Measurements from ENCODE around the gene MRPS25.

Gene MRPS25

DNA sequence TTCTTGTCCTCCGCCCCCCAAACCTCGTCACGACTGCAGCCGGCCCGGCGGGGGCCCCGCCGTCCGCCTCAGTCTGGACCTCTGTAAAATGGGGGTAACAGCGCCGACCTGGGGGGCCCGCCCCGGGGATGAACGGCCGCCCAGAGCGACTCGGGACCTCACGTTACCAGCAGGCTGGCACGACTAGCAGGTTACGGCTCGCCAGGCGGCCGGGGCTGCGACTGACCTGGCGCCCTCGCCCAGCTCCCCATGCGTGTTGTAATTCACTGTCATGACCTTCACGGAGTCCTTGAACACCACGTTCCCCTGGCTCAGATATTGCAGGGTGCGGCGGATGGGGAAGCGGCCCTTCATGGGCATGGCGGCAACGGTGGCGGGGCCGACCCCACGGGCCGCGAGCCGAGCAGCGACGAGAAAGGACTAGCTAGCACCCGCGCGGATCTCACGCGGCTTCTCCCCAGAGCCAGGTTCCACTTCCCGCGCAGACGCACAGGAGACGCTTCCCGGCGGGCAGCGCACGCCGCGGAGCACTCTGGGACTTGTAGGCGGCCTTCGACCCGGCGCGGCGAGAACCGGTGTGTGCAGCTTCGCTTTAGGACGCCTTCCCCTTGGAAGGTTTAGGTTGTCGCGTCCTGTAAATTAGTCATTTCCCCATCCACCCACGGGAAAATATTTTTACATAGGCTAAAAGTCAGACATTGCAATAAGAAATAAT is at the start of gene MRPS25:
Gene MRPS25 (minus strand): TSS at position 481 of the 715 bp plus-strand sequence. CDS start 121 bp downstream, at position 360.
- TF ChIP-seq, protein P1, sequence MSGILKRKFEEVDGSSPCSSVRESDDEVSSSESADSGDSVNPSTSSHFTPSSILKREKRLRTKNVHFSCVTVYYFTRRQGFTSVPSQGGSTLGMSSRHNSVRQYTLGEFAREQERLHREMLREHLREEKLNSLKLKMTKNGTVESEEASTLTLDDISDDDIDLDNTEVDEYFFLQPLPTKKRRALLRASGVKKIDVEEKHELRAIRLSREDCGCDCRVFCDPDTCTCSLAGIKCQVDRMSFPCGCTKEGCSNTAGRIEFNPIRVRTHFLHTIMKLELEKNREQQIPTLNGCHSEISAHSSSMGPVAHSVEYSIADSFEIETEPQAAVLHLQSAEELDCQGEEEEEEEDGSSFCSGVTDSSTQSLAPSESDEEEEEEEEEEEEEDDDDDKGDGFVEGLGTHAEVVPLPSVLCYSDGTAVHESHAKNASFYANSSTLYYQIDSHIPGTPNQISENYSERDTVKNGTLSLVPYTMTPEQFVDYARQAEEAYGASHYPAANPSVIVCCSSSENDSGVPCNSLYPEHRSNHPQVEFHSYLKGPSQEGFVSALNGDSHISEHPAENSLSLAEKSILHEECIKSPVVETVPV (CRISPR knock-in tag; IDR thresholded peaks at IDR 0.05): no peak
- no peak for TF ChIP-seq RARB (CRISPR knock-in tag; IDR thresholded peaks at IDR 0.05)
- TF ChIP-seq POU6F1 (CRISPR knock-in tag; IDR thresholded peaks at IDR 0.05; ENCODE audit: borderline replicate concordance, low read depth): no peak
- TF ChIP-seq CSDC2 (CRISPR knock-in tag; IDR thresholded peaks at IDR 0.05): no peak
- TF ChIP-seq OSR1 (CRISPR knock-in tag; IDR thresholded peaks at IDR 0.05): no peak
- no peak for TF ChIP-seq ZC3H10 (CRISPR knock-in tag; IDR thresholded peaks at IDR 0.05)
- TF ChIP-seq ISL1 (CRISPR knock-in tag; IDR thresholded peaks at IDR 0.05): no peak
- TF ChIP-seq, protein P2, sequence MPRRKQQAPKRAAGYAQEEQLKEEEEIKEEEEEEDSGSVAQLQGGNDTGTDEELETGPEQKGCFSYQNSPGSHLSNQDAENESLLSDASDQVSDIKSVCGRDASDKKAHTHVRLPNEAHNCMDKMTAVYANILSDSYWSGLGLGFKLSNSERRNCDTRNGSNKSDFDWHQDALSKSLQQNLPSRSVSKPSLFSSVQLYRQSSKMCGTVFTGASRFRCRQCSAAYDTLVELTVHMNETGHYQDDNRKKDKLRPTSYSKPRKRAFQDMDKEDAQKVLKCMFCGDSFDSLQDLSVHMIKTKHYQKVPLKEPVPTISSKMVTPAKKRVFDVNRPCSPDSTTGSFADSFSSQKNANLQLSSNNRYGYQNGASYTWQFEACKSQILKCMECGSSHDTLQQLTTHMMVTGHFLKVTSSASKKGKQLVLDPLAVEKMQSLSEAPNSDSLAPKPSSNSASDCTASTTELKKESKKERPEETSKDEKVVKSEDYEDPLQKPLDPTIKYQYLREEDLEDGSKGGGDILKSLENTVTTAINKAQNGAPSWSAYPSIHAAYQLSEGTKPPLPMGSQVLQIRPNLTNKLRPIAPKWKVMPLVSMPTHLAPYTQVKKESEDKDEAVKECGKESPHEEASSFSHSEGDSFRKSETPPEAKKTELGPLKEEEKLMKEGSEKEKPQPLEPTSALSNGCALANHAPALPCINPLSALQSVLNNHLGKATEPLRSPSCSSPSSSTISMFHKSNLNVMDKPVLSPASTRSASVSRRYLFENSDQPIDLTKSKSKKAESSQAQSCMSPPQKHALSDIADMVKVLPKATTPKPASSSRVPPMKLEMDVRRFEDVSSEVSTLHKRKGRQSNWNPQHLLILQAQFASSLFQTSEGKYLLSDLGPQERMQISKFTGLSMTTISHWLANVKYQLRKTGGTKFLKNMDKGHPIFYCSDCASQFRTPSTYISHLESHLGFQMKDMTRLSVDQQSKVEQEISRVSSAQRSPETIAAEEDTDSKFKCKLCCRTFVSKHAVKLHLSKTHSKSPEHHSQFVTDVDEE (CRISPR knock-in tag; IDR thresholded peaks at IDR 0.05): no peak
- no peak for TF ChIP-seq ZNF565 (CRISPR knock-in tag; conservative IDR thresholded peaks at IDR 0.05; ENCODE audit: low read depth)
- no peak for TF ChIP-seq ZFP3 (CRISPR knock-in tag; IDR thresholded peaks at IDR 0.05)
- TF ChIP-seq ARNTL (CRISPR knock-in tag; IDR thresholded peaks at IDR 0.05; ENCODE audit: borderline replicate concordance, low read depth): no peak
- no peak for TF ChIP-seq TOX (CRISPR knock-in tag; IDR thresholded peaks at IDR 0.05; ENCODE audit: borderline replicate concordance)
- TF ChIP-seq ZNF8 (CRISPR knock-in tag; IDR thresholded peaks at IDR 0.05): no peak
- no peak for TF ChIP-seq TCF4 (CRISPR knock-in tag; IDR thresholded peaks at IDR 0.05; ENCODE audit: borderline replicate concordance)
- no peak for TF ChIP-seq PATZ1 (CRISPR knock-in tag; IDR thresholded peaks at IDR 0.05; ENCODE audit: borderline replicate concordance)
- no peak for TF ChIP-seq ESRRG (CRISPR knock-in tag; IDR thresholded peaks at IDR 0.05)
- TF ChIP-seq BACH2 (CRISPR knock-in tag; IDR thresholded peaks at IDR 0.05; ENCODE audit: borderline replicate concordance): no peak
- ATAC-seq: peak; percentile 99

DNA sequence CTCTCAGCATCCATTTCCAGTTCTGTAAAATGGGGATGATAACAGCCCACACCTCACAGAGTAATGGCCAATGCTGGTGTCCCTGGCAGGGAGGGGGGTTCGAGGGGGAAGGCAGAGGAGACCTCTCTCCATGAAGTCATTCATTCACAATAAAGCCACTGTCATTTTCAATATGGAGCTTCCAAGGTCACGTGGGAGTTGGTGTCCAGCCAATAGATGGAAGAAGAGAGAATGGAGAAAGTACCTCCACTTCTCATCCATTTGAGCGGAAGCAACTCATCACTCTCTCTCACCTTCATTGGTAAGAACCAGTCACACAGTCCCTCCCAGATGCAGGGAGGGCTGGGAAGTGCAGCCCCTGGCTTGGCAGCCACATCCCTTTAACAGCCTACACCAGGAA is 48.8 kb upstream of the MRPS25 start:
- ATAC-seq: no peak
- TF ChIP-seq ZNF70 (CRISPR knock-in tag; IDR thresholded peaks at IDR 0.05) (no peak), ZFP30 (CRISPR knock-in tag; IDR thresholded peaks at IDR 0.05) (no peak), CSDC2 (CRISPR knock-in tag; IDR thresholded peaks at IDR 0.05) (no peak), TOX (CRISPR knock-in tag; IDR thresholded peaks at IDR 0.05; ENCODE audit: borderline replicate concordance) (no peak), BACH2 (CRISPR knock-in tag; IDR thresholded peaks at IDR 0.05; ENCODE audit: borderline replicate concordance) (no peak), TCF4 (CRISPR knock-in tag; IDR thresholded peaks at IDR 0.05; ENCODE audit: borderline replicate concordance) (no peak), PATZ1 (CRISPR knock-in tag; IDR thresholded peaks at IDR 0.05; ENCODE audit: borderline replicate concordance) (no peak), OSR1 (CRISPR knock-in tag; IDR thresholded peaks at IDR 0.05) (no peak), PPARA (CRISPR knock-in tag; IDR thresholded peaks at IDR 0.05; ENCODE audit: borderline replicate concordance) (no peak), ESRRG (CRISPR knock-in tag; IDR thresholded peaks at IDR 0.05) (no peak), ISL1 (CRISPR knock-in tag; IDR thresholded peaks at IDR 0.05) (no peak), ZFP3 (CRISPR knock-in tag; IDR thresholded peaks at IDR 0.05) (no peak), RARB (CRISPR knock-in tag; IDR thresholded peaks at IDR 0.05) (no peak), POU6F1 (CRISPR knock-in tag; IDR thresholded peaks at IDR 0.05; ENCODE audit: borderline replicate concordance, low read depth) (no peak), SNAI2 (CRISPR knock-in tag; IDR thresholded peaks at IDR 0.05) (no peak), ZNF8 (CRISPR knock-in tag; IDR thresholded peaks at IDR 0.05) (no peak)
- TF ChIP-seq, protein P1 (CRISPR knock-in tag; IDR thresholded peaks at IDR 0.05): no peak
- TF ChIP-seq, protein P2 (CRISPR knock-in tag; IDR thresholded peaks at IDR 0.05): no peak

Measured in SK-N-SH treated with all-trans-retinoic acid at 6 μM for 48 hours (cell line).